ENCODE results near the gene RPS2. TPM values are rescaled to one million over a fixed set of nuclear protein-coding genes. Genes with fewer than 3 reads are reported as not detected.
A peak's percentile ranks its signal among the peaks of the same experiment; 100 is the strongest.

Gene RPS2
- total and polyA plus RNA-seq, 4 donors, result 1,132 to 2,049 (median 1,429) TPM

DNA sequence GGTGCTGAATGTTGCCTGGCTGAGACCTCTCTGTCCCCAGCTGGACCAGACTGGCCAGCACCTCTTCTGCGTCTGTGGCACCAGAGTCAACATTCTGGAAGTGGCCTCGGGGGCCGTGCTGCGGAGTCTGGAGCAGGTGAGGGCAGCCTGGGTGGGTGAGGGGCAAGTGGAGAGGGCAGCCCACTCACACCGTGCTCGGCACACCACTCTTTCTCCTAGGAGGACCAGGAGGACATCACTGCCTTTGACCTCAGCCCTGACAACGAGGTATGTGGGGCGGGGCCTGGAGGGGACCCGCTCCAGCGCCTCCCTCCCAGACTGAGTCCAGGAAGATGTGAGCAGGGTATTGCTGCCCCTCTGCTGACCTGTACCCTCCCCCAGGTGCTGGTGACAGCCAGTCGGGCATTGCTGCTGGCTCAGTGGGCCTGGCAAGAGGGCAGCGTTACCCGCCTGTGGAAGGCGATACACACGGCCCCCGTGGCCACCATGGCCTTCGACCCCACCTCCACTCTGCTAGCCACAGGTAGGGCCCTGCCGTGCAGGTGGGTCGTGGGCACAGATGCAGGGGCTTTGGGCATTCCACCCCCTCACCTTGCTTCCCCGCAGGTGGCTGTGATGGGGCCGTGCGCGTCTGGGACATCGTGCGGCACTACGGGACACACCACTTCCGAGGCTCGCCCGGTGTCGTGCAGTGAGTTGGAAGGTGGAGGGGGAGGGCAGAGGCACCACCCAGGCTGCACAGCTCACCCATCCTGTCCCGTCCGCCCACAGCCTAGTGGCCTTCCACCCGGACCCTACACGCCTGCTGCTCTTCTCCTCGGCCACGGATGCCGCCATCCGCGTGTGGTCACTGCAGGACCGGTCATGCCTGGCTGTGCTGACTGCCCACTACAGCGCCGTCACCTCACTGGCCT lies 9.8 kb upstream of the RPS2 start:
- Histone ChIP-seq H3K4me3 (ENCODE audit: low read length in 2 of 2) (no peak overlapping the region), H3K9me3 (ENCODE audit: control insufficient read depth, low read length) (no peaks in the 10 kb centered on the region), H3K27ac (ENCODE audit: low read depth in 1 of 2, low read length in 2 of 2) (no peak overlapping the region), H3K27me3 (ENCODE audit: control insufficient read depth in 1 of 2, insufficient read depth in 2 of 2, low read length in 1 of 2) (peaks cover 0 to 2% of the 10 kb centered on the region in 2 donors), H3K36me3 (ENCODE audit: control insufficient read depth in 1 of 2, insufficient read depth in 2 of 2, low read length in 1 of 2) (peaks cover 0 to 27% of the 10 kb centered on the region in 2 donors), H3K4me1 (ENCODE audit: control insufficient read depth in 1 of 2, insufficient read depth in 2 of 2, low read length in 2 of 2) (no peaks in the 10 kb centered on the region)
- intact Hi-C loops (cut with DNase I), result no loop called here
- no peak for ATAC-seq (ENCODE audit: low FRiP score)
- 93% methylated on average over 42 of the region's 42 CpGs for WGBS, 2 donors
- DNase-seq, result no peak

DNA sequence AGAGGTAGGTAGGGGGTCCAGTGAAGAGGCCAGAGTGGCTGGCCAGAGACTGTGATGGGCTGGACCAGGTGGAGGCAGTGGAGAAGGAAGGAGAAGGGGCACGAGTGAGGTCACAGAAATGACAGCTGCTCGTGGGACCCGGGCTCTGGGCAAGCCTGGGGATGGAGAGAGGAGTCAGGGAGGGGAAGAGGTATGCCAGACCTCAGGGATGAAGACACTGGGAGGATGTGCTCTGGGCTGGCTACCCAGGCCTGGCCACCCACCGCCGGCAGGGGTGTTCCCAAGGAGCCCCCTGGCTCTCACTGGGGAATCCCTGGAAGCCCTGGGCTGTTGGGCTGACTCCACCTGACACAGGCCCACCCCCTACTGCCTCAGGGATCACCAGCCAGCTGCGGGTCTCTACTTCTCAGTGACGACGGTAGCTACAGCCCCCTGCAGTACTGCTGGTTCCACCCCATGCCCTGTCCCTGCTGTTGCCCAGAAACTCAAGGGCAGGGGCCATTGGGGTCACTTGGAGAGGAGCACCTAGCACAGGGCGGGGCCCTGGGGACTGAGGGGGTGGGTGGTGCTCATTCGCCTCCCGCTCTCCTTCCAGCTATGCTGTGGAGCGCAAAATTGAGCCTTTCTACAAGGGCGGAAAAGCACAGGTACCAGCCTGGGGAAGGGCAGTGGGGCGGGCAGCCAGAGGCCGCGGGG lies 9.0 kb upstream of the RPS2 start:
- WGBS, 2 donors, result 91 to 94% methylated on average over 16 of the region's 16 CpGs
- intact Hi-C loops (cut with DNase I), result no loop called here
- Histone ChIP-seq H3K36me3 (ENCODE audit: control insufficient read depth in 1 of 2, insufficient read depth in 2 of 2, low read length in 1 of 2) (peaks cover 0 to 27% of the 10 kb centered on the region in 2 donors), H3K27me3 (ENCODE audit: control insufficient read depth in 1 of 2, insufficient read depth in 2 of 2, low read length in 1 of 2) (no peaks in the 10 kb centered on the region), H3K27ac (ENCODE audit: low read depth in 1 of 2, low read length in 2 of 2) (no peak overlapping the region), H3K4me1 (ENCODE audit: control insufficient read depth in 1 of 2, insufficient read depth in 2 of 2, low read length in 2 of 2) (no peaks in the 10 kb centered on the region), H3K9me3 (ENCODE audit: control insufficient read depth, low read length) (no peaks in the 10 kb centered on the region), H3K4me3 (ENCODE audit: low read length in 2 of 2) (no peak overlapping the region)
- DNase-seq (no peak), ATAC-seq (ENCODE audit: low FRiP score) (no peak)

DNA sequence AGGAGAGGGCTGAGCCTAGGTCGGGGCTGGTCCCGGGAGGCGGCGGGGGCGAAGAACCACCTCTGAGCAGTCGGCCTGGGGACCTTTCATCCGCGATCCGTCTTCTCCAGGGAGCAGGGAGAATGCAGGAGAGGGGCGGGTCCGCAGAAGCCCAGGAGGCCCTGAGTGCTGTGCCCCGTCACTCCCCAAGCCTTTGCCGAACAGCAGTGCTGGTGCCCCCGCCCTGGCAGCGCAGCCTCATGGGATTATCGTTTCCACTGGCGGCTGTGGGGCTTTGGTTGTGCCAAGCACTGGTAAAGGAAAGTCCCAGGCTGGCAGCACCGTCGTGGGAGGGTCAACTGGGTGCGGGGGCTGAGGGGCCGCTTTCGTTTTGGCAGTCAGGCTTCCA lies 7.9 kb upstream of the RPS2 start:
- intact Hi-C loops (cut with DNase I), result no loop called here
- WGBS, 2 donors, result 1% methylated on average over 22 of the region's 22 CpGs

DNA sequence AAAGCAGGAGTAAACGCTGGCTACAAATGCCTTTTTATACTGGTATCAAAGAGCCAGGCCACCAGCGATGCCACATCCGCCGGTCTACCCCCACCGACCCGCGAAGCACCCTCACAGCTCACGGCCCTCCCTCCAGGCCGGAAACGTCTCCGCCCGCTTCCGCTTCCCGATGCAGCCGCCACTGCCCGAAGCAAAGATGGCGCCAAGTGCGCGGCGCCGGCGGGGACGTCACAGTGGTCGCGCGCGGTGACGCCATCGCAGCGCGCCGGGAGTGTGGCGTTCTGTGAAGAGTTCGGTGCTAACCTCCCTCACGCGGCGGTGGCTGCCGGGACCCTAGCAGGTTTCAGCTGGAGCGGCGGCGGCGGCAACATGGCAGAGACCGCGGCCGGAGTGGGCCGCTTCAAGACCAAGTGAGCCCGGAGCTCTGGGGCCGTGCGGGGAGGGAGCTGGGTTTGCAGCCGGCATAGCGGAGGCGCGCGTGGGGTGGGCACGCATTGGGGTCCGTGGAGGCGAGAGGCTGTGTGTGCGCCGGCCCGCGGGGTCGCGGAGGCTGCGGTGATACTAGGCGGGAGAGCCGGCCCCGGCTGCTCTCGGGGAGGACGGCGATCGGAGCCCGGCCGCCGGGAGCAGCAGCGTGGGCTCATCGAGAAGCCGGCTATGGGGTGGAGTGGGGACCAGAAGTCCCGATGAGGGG lies 7.3 kb upstream of the RPS2 start, which contains the start of gene TBL3:
TBL3 (plus strand) TSS at position 258 of the 694 bp plus-strand sequence; CDS start at position 370, 112 bp downstream.
- intact Hi-C loops (cut with DNase I), result no loop called here
- H3K9me3 ChIP-seq (ENCODE audit: control insufficient read depth, low read length), result no peaks in the 10 kb centered on the region
- H3K36me3 ChIP-seq (ENCODE audit: control insufficient read depth in 1 of 2, insufficient read depth in 2 of 2, low read length in 1 of 2), result peaks cover 0 to 15% of the 10 kb centered on the region in 2 donors
- peak within 1 kb of the TSS; percentile 43 to 50 for H3K27ac ChIP-seq (ENCODE audit: low read depth in 1 of 2, low read length in 2 of 2)
- H3K4me1 ChIP-seq (ENCODE audit: control insufficient read depth in 1 of 2, insufficient read depth in 2 of 2, low read length in 2 of 2), result no peaks in the 10 kb centered on the region
- DNase-seq, result peak; percentile 96 to 98
- WGBS, 2 donors, result 0 to 1% methylated on average over 77 to 78 of the region's 78 CpGs
- H3K27me3 ChIP-seq (ENCODE audit: control insufficient read depth in 1 of 2, insufficient read depth in 2 of 2, low read length in 1 of 2), result no peaks in the 10 kb centered on the region
- peak within 1 kb of the TSS; percentile 16 to 62 for H3K4me3 ChIP-seq (ENCODE audit: low read length in 2 of 2)
- peak; percentile 96 for ATAC-seq (ENCODE audit: low FRiP score)

More for the DNA sequence above, 7.9 kb upstream of the RPS2 start:
- Histone ChIP-seq H3K4me1 (ENCODE audit: control insufficient read depth in 1 of 2, insufficient read depth in 2 of 2, low read length in 2 of 2) (no peaks in the 10 kb centered on the region), H3K27me3 (ENCODE audit: control insufficient read depth in 1 of 2, insufficient read depth in 2 of 2, low read length in 1 of 2) (no peaks in the 10 kb centered on the region), H3K9me3 (ENCODE audit: control insufficient read depth, low read length) (no peaks in the 10 kb centered on the region), H3K4me3 (ENCODE audit: low read length in 2 of 2) (peak overlapping the region; percentile 16 to 62), H3K27ac (ENCODE audit: low read depth in 1 of 2, low read length in 2 of 2) (no peak overlapping the region), H3K36me3 (ENCODE audit: control insufficient read depth in 1 of 2, insufficient read depth in 2 of 2, low read length in 1 of 2) (peaks cover 0 to 18% of the 10 kb centered on the region in 2 donors)
- ATAC-seq (ENCODE audit: low FRiP score) (no peak), DNase-seq (no peak)

DNA sequence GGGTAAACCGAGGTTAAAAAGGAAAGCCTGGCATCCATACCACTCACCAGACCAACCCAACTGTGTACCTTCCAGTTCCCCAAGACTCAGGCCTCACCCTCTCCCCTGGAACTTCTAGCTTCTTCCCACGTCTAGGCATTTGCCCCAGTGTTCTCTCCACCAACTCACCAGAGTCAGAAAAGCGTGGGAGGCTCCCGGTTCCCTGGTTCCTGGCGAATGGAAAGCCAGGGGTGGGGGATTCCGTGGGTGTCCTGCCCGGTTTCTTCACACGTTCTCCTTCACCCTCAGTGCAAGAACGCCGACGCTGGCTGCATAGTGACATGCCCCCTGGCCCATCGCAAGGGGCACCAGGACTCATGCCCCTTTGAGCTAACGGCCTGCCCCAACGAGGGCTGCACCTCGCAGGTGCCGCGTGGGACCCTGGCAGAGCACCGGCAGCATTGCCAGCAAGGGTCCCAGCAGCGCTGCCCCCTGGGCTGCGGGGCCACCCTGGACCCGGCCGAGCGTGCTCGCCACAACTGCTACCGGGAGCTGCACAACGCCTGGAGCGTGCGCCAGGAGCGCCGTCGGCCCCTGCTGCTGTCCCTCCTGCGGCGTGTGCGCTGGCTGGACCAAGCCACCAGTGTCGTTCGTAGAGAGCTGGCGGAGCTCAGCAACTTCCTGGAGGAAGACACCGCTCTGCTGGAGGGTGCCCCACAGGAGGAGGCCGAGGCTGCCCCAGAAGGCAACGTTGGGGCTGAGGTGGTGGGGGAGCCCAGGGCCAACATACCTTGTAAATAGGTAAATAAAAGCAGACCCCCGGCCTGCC lies 3.7 kb upstream of the RPS2 start:
- H3K4me3 ChIP-seq (ENCODE audit: low read length in 2 of 2), result no peak overlapping the region
- intact Hi-C loops (cut with DNase I), result no loop called here
- ATAC-seq (ENCODE audit: low FRiP score) (no peak), DNase-seq (no peak)
- H3K36me3 ChIP-seq (ENCODE audit: control insufficient read depth in 1 of 2, insufficient read depth in 2 of 2, low read length in 1 of 2), result no peaks in the 10 kb centered on the region
- no peaks in the 10 kb centered on the region for H3K4me1 ChIP-seq (ENCODE audit: control insufficient read depth in 1 of 2, insufficient read depth in 2 of 2, low read length in 2 of 2)
- H3K27me3 ChIP-seq (ENCODE audit: control insufficient read depth in 1 of 2, insufficient read depth in 2 of 2, low read length in 1 of 2), result peaks cover 0 to 2% of the 10 kb centered on the region in 2 donors
- no peak overlapping the region for H3K27ac ChIP-seq (ENCODE audit: low read depth in 1 of 2, low read length in 2 of 2)
- 87 to 89% methylated on average over 41 of the region's 41 CpGs for WGBS, 2 donors
- H3K9me3 ChIP-seq (ENCODE audit: control insufficient read depth, low read length), result no peaks in the 10 kb centered on the region

DNA sequence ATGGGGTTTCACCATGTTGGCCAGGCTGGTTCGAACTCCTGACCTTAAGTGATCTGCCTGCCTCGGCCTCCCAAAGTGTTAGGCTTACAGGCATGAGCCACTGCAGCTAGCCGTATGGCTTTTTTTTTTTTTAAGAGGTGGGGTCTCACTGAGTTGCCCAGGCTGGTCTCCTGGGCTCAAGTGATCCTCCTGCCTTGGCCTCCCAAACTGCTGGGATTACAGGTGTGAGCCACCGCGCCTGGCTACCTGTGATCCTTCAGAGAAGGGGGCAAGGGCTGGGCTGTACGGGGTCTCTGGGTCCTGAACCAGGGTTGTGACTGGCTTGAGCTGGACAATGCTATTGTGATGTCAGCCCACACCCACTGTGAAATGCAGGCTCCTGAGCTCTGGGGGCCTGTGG lies 1.8 kb upstream of the RPS2 start, which contains the start of gene RNF151:
RNF151 (plus strand) TSS at position 397 of the 400 bp plus-strand sequence. CDS start 26 bp downstream, outside the sequence.
- Histone ChIP-seq H3K36me3 (ENCODE audit: control insufficient read depth in 1 of 2, insufficient read depth in 2 of 2, low read length in 1 of 2) (peaks cover 0 to 4% of the 10 kb centered on the region in 2 donors), H3K4me3 (ENCODE audit: low read length in 2 of 2) (no peak within 1 kb of the TSS), H3K27ac (ENCODE audit: low read depth in 1 of 2, low read length in 2 of 2) (peak within 1 kb of the TSS in 1 of 2 donors; percentile 91), H3K27me3 (ENCODE audit: control insufficient read depth in 1 of 2, insufficient read depth in 2 of 2, low read length in 1 of 2) (peaks cover 0 to 2% of the 10 kb centered on the region in 2 donors), H3K4me1 (ENCODE audit: control insufficient read depth in 1 of 2, insufficient read depth in 2 of 2, low read length in 2 of 2) (no peaks in the 10 kb centered on the region), H3K9me3 (ENCODE audit: control insufficient read depth, low read length) (no peaks in the 10 kb centered on the region)
- no peak for DNase-seq
- ATAC-seq (ENCODE audit: low FRiP score), result no peak
- 96% methylated on average over 6 of the region's 6 CpGs for whole genome bisulfite sequencing, 2 donors
- intact Hi-C loops (cut with DNase I), result no loop called here

DNA sequence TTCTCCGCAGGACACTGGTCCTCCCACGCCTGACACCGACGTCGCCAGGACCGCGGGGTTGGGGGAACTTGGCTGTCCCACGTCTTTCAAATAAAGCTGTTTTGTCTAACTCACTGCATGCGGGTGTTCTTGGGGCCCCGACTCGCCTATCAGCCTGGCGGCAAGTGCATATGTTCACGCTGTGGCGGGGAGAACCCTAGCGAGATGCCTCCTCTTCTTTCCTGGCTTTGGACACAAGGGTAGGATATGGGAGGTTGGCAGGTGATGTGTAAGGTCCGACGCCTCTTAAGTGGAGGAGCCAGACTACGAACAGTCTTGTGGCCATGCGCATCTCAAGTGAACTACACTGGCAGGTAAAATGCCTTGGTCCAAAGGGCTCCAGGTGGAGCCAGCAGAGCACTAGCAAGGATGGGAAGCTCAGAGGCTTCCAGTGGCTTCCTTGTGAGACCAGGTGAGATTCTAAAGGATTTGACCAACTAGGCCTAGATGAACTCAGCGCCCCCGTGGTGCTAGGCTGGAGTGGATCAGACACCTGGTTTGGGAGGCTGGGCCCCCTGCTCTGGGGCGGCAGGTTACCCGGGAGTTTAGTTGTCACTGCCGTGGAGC lies 873 bp upstream of the RPS2 start:
- H3K27me3 ChIP-seq (ENCODE audit: control insufficient read depth in 1 of 2, insufficient read depth in 2 of 2, low read length in 1 of 2), result peaks cover 0 to 2% of the 10 kb centered on the region in 2 donors
- 23 to 24% methylated on average over 24 of the region's 24 CpGs for WGBS, 2 donors
- no peak for ATAC-seq (ENCODE audit: low FRiP score)
- H3K4me1 ChIP-seq (ENCODE audit: control insufficient read depth in 1 of 2, insufficient read depth in 2 of 2, low read length in 2 of 2), result no peaks in the 10 kb centered on the region
- peaks cover 0 to 4% of the 10 kb centered on the region in 2 donors for H3K36me3 ChIP-seq (ENCODE audit: control insufficient read depth in 1 of 2, insufficient read depth in 2 of 2, low read length in 1 of 2)
- intact Hi-C loops (cut with DNase I), result no loop called here
- peak overlapping the region; percentile 70 to 78 for H3K4me3 ChIP-seq (ENCODE audit: low read length in 2 of 2)
- peak overlapping the region in 1 of 2 donors; percentile 91 for H3K27ac ChIP-seq (ENCODE audit: low read depth in 1 of 2, low read length in 2 of 2)
- no peaks in the 10 kb centered on the region for H3K9me3 ChIP-seq (ENCODE audit: control insufficient read depth, low read length)
- no peak for DNase-seq

Data from aorta (tissue), 5 donors.